ENCODE data around the gene ERVK3-1.
"Not testable (repeated sequence)": the region's sequence is repeated elsewhere in the genome, so short reads cannot be mapped to it uniquely, and the experiment has no call there.

Gene ERVK3-1

GRCh38 chr19:58346961-58347929 is 42.1 kb downstream of the ERVK3-1 start:
- DNase-seq (ENCODE audit: extremely low read depth, low read depth) = peak; percentile 44
- no peak for TF ChIP-seq CTCF (IDR thresholded peaks at IDR 0.05; ENCODE audit: low read depth, low read length)

DNA sequence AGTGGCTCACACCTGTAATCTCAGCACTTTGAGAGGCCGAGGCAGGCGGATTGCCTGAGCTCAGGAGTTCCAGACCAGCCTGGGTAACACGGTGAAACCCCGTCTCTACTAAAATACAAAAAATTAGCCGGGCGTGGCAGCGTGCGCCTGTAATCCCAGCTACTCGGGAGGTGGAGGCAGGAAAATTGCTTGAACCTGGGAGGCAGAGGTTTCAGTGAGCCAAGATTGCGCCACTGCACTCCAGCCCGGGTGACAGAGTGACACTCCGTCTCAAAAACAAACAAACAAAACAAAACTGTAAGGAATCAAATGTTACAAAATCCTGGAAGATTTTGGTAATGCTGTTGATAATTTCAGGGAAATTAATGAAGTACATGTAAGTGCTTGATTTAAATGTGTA is 42.9 kb downstream of the ERVK3-1 start:
- DNase-seq (ENCODE audit: extremely low read depth, low read depth) = not testable (repeated sequence)

DNA sequence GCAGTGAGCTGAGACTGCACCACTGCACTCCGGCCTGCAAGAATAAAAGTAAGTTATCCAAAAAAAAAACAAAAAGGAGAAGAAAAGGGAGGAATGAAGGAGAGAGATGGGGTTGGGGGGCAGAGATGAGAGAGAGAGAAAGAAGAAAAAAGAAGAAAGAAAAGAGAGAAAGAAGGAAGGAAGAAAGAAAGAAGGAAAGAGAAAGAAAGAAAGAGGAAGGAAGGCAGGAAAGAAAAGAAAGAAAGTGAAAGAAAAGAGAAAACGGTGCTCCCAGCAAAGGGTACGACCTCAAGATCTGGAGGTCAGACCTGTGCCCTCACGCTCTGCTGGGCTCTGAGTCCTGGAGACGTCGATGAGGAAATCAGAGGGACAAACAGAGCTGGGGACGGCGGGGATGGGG is 44.4 kb downstream of the ERVK3-1 start:
- TF ChIP-seq CTCF (IDR thresholded peaks at IDR 0.05; ENCODE audit: low read depth, low read length) = no peak
- no peak for DNase-seq (ENCODE audit: extremely low read depth, low read depth)

GRCh38 chr19:58350001-58350861 is 45.1 kb downstream of the ERVK3-1 start:
- no peak for TF ChIP-seq CTCF (IDR thresholded peaks at IDR 0.05; ENCODE audit: low read depth, low read length)
- DNase-seq (ENCODE audit: extremely low read depth, low read depth) = no peak

- TF ChIP-seq CTCF (IDR thresholded peaks at IDR 0.05; ENCODE audit: low read depth, low read length) = no peak
- DNase-seq (ENCODE audit: extremely low read depth, low read depth) = no peak
These were observed 45.8 kb downstream of the ERVK3-1 start for GRCh38 chr19:58350871-58351557.

DNA sequence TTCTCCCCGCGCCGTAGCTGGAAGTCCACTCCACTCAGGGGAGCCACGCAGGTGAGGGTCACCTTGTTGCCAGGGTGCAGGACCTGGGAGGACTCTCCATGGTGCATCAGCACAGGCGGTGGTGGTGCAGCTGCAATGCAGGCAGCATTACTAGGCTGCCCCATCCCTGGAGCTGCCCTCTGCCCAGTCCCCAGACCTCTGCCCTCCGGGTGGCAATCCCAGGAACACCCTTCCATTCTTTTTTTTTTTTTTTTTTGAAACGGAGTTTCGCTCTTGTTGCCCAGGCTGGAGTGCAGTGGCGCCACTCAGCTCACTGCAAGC is 46.3 kb downstream of the ERVK3-1 start:
- no peak for DNase-seq (ENCODE audit: extremely low read depth, low read depth)
- no peak for TF ChIP-seq CTCF (IDR thresholded peaks at IDR 0.05; ENCODE audit: low read depth, low read length)

DNA sequence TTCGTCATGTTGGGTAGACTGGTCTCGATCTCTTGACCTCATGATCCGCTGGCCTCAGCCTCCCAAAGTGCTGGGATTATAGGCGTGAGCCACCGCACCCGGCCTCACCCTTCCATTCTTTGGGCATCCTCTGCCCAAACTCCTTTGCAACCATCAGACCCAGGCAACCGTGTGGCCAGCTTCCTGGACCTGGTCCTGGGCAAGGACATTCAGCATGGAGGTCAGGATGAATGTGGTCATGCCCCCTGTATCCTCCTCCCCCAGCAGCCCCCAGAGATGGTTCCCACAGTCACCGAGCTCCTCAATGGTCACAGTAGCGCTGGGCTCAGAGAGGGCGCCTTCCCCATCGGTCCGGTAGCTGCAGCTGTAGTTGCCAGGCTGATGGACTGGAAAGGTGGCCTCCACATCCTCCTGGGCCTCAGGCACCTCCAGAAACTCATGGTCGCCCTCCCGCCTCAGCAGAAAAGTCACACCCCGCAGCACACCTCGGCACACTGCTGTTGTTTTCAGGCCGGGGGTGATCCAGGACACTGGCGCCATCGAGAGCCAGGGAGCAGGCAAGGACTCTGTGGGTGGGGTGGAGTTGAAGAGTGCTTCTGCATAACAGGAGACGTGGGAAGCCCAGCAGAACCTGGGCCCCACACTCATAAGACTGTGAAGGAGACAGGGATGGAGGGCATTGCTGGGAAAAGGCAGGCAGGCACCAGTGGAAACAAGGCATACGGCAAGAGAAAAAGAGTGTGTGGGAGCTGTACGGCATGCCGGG is 47.0 kb downstream of the ERVK3-1 start:
- no peak for TF ChIP-seq CTCF (IDR thresholded peaks at IDR 0.05; ENCODE audit: low read depth, low read length)
- no peak for DNase-seq (ENCODE audit: extremely low read depth, low read depth)

Measured in AG09319 (cell line).